EH (cell line): ENCODE results near the gene PARD3B.

Experiments
- DNase-seq: peaks from one replicate; pipeline ENCODE4 v3.0.0-alpha.2; 2015; ENCODE audit warnings: low read depth

The PARD3B gene

GRCh38 chr2:205013586-205013985, 468.3 kb downstream of the PARD3B start:
- DNase-seq, result no peak

GRCh38 chr2:205014201-205014600, 468.9 kb downstream of the PARD3B start:
- DNase-seq, result no peak

GRCh38 chr2:205017381-205017780, 472.1 kb downstream of the PARD3B start:
- no peak for DNase-seq

GRCh38 chr2:205017912-205018311, 472.6 kb downstream of the PARD3B start:
- no peak for DNase-seq

GRCh38 chr2:205020673-205021072, 475.4 kb downstream of the PARD3B start:
- no peak for DNase-seq

GRCh38 chr2:205022841-205023240, 477.6 kb downstream of the PARD3B start:
- DNase-seq, result no peak

- DNase-seq, result peak; percentile 99
Measured at GRCh38 chr2:205024822-205025518, 479.7 kb downstream of the PARD3B start.

GRCh38 chr2:205025580-205026240, 480.4 kb downstream of the PARD3B start:
- peak; percentile 11 for DNase-seq

GRCh38 chr2:205030695-205031094, 485.4 kb downstream of the PARD3B start:
- DNase-seq, result no peak

- DNase-seq, result no peak
Measured at GRCh38 chr2:205032093-205032551, 486.8 kb downstream of the PARD3B start.

GRCh38 chr2:205033431-205033830, 488.2 kb downstream of the PARD3B start:
- DNase-seq, result no peak

GRCh38 chr2:205034034-205034433, 488.8 kb downstream of the PARD3B start:
- no peak for DNase-seq

GRCh38 chr2:205040323-205040722, 495.0 kb downstream of the PARD3B start:
- no peak for DNase-seq

GRCh38 chr2:205041472-205042130, 496.3 kb downstream of the PARD3B start:
- no peak for DNase-seq

GRCh38 chr2:205043285-205043684, 498.0 kb downstream of the PARD3B start:
- no peak for DNase-seq

- no peak for DNase-seq
Measured at GRCh38 chr2:205045706-205046105, 500.4 kb downstream of the PARD3B start.

- DNase-seq, result no peak
Measured at GRCh38 chr2:205047273-205047839, 502.1 kb downstream of the PARD3B start.

- no peak for DNase-seq
Measured at GRCh38 chr2:205051417-205051816, 506.1 kb downstream of the PARD3B start.

GRCh38 chr2:205052781-205053180, 507.5 kb downstream of the PARD3B start:
- no peak for DNase-seq

GRCh38 chr2:205053827-205054410, 508.6 kb downstream of the PARD3B start:
- DNase-seq, result no peak

GRCh38 chr2:205054789-205055188, 509.5 kb downstream of the PARD3B start:
- DNase-seq, result no peak

- DNase-seq, result no peak
Measured at GRCh38 chr2:205055251-205055650, 510.0 kb downstream of the PARD3B start.
